Naive thymus-derived CD4-positive, alpha-beta T cell (primary cell): ENCODE measurements around the gene DAPK1. TPM values are rescaled to one million over a fixed set of nuclear protein-coding genes. Genes with fewer than 3 reads are reported as not detected.

Experiments
- ATAC-seq: fragments of 150-1000 bp; cut with Tn5 transposase; 2 replicates; pipeline ENCODE4 v1.10.0; 2021; ENCODE audit warnings: mild to moderate bottlenecking, moderate library complexity
- CTCF ChIA-PET: fragments of 350-600 bp; sonication (Branson Sonifier 250); formaldehyde crosslinking; loops from one replicate; lab custom pipeline; 2021; ENCODE audit warnings: antibody characterized with exemption; lab: Charles Lee
- POLR2A ChIA-PET: fragments of 350-600 bp; sonication (Branson Sonifier 250); formaldehyde crosslinking; loops from one replicate; lab custom pipeline; 2021; ENCODE audit warnings: antibody characterized with exemption, inconsistent platforms; lab: Charles Lee
- DNase-seq, 9 donors: peaks; one replicate each; pipeline versions ENCODE4 v3.0.0 to v3.0.0-alpha.2; 2020 to 2022; ENCODE audit warnings: mixed read lengths in 1 of 9
- H3K27ac ChIP-seq: one replicate; pipeline ENCODE4 v1.7.0; 2013; ENCODE audit warnings: mild to moderate bottlenecking, low read depth, low read length, moderate library complexity
- H3K27me3 ChIP-seq, 2 donors: one replicate each; pipeline ENCODE4 v1.7.0; 2013; ENCODE audit warnings: low read length in 2 of 2, mild to moderate bottlenecking in 2 of 2, moderate library complexity in 2 of 2; ENCODE audit not compliant: control insufficient read depth in 2 of 2, insufficient read depth in 2 of 2
- H3K36me3 ChIP-seq, 3 experiments: 1 replicate in 2 of 3; 2 replicates in 1 of 3; pipeline ENCODE4 v1.7.0; 2013; ENCODE audit warnings: low read length in 3 of 3, mild to moderate bottlenecking in 3 of 3, moderate library complexity in 1 of 3; ENCODE audit not compliant: insufficient read depth in 3 of 3, control insufficient read depth in 2 of 3
- H3K4me1 ChIP-seq, 2 donors: one replicate each; pipeline ENCODE4 v1.7.0; 2013; ENCODE audit warnings: low read length in 2 of 2, mild to moderate bottlenecking in 2 of 2, moderate library complexity in 1 of 2; ENCODE audit not compliant: control insufficient read depth in 2 of 2, insufficient read depth in 2 of 2
- H3K4me3 ChIP-seq: 2 replicates; pipeline ENCODE4 v1.7.0; 2013; ENCODE audit warnings: mild to moderate bottlenecking, low read length
- H3K9me3 ChIP-seq, 3 experiments: 1 replicate in 2 of 3; 2 replicates in 1 of 3; pipeline ENCODE4 v1.7.0; 2013; ENCODE audit warnings: low read length in 3 of 3; ENCODE audit not compliant: control insufficient read depth in 2 of 3
- H3K27ac Mint-ChIP-seq, 9 donors: one replicate each; pipeline ENCODE4 v1.8.0; 2020 to 2022; ENCODE audit warnings: mixed read lengths in 9 of 9, mild to moderate bottlenecking in 8 of 9, moderate library complexity in 5 of 9, inconsistent platforms in 2 of 9
- H3K27me3 Mint-ChIP-seq, 5 donors: one replicate each; pipeline ENCODE4 v1.8.0; 2021 to 2022; ENCODE audit warnings: mixed read lengths in 5 of 5, mild to moderate bottlenecking in 1 of 5
- H3K36me3 Mint-ChIP-seq, 5 donors: one replicate each; pipeline ENCODE4 v1.8.0; 2020 to 2022; ENCODE audit warnings: mixed read lengths in 5 of 5, mild to moderate bottlenecking in 3 of 5, inconsistent platforms in 1 of 5
- H3K4me1 Mint-ChIP-seq, 7 donors: one replicate each; pipeline ENCODE4 v1.8.0; 2020 to 2022; ENCODE audit warnings: mixed read lengths in 7 of 7, mild to moderate bottlenecking in 3 of 7, inconsistent platforms in 1 of 7
- H3K4me3 Mint-ChIP-seq, 10 donors: one replicate each; pipeline ENCODE4 v1.8.0; 2020 to 2022; ENCODE audit warnings: mild to moderate bottlenecking in 10 of 10, mixed read lengths in 10 of 10, moderate library complexity in 6 of 10, inconsistent platforms in 2 of 10
- H3K9me3 Mint-ChIP-seq, 11 donors: one replicate each; pipeline ENCODE4 v1.8.0; 2020 to 2022; ENCODE audit warnings: mixed read lengths in 11 of 11, mild to moderate bottlenecking in 4 of 11, inconsistent platforms in 1 of 11, moderate library complexity in 1 of 11
- intact Hi-C, 2 donors: fragments of 100-400 bp; cut with micrococcal nuclease; formaldehyde crosslinking; loops; one replicate each; pipeline ENCODE4 v1.15.1; 2023
- polyA plus RNA-seq, 2 donors: library from polyadenylated mRNA; unstranded; fragments of 300-500 nt; fragmentation: Illumina TruSeq; gene quantifications; one replicate each; pipeline ENCODE4 v1.2.3, GENCODE V29; 2021
- total RNA-seq, 6 experiments: library from RNA in 5 of 6; stranded (reverse) in 5 of 6; gene quantifications; 1 replicate in 5 of 6; 2 replicates in 1 of 6; pipeline ENCODE4 v1.2.3 and lab custom pipeline; 2021 to 2026

The DAPK1 gene
- total and polyA plus RNA-seq, 7 experiments from 2014 or later: 0.20 to 44.8 (median 1.9) TPM

- Histone ChIP-seq H3K4me1 (peaks cover 0 to 8% of the 10 kb centered on the region in 2 donors), H3K27me3 (no peaks in the 10 kb centered on the region), H3K36me3 (no peaks in the 10 kb centered on the region), H3K27ac (no peak overlapping the region), H3K4me3 (no peak overlapping the region), H3K9me3 (no peaks in the 10 kb centered on the region)
- no peak for DNase-seq
- Mint-ChIP-seq H3K27ac (no peak overlapping the region), H3K27me3 (peaks cover 11 to 28% (median 26%) of the 10 kb centered on the region in 5 donors), H3K9me3 (peaks cover 0 to 5% (median 0%) of the 10 kb centered on the region in 11 donors), H3K36me3 (no peaks in the 10 kb centered on the region), H3K4me1 (peaks cover 5 to 25% (median 15%) of the 10 kb centered on the region in 7 donors), H3K4me3 (no peak overlapping the region)
- no peak for ATAC-seq
- intact Hi-C loops: no loop called here
- POLR2A ChIA-PET: no interaction called here
- CTCF ChIA-PET: no interaction called here
Observed at GRCh38 chr9:87609002-87609401, 111.3 kb downstream of the DAPK1 start.

- intact Hi-C loops: no loop called here
- Histone ChIP-seq H3K4me3 (no peak overlapping the region), H3K36me3 (no peaks in the 10 kb centered on the region), H3K4me1 (peaks cover 0 to 8% of the 10 kb centered on the region in 2 donors), H3K9me3 (no peaks in the 10 kb centered on the region), H3K27me3 (no peaks in the 10 kb centered on the region), H3K27ac (no peak overlapping the region)
- POLR2A ChIA-PET: no interaction called here
- CTCF ChIA-PET: no interaction called here
- Mint-ChIP-seq H3K36me3 (no peaks in the 10 kb centered on the region), H3K9me3 (peaks cover 0 to 5% (median 0%) of the 10 kb centered on the region in 11 donors), H3K27ac (no peak overlapping the region), H3K4me1 (peaks cover 5 to 25% (median 18%) of the 10 kb centered on the region in 7 donors), H3K4me3 (no peak overlapping the region), H3K27me3 (peaks cover 11 to 24% (median 21%) of the 10 kb centered on the region in 5 donors)
- ATAC-seq (no peak), DNase-seq (no peak)
Observed at GRCh38 chr9:87609486-87609885, 111.8 kb downstream of the DAPK1 start.

- CTCF ChIA-PET: no interaction called here
Observed at GRCh38 chr9:87610200-87611155, 112.8 kb downstream of the DAPK1 start.

GRCh38 chr9:87611776-87612175, 114.1 kb downstream of the DAPK1 start:
- DNase-seq (no peak), ATAC-seq (no peak)
- H3K4me3 ChIP-seq: no peak overlapping the region
- no peaks in the 10 kb centered on the region for H3K4me1 ChIP-seq
- no peaks in the 10 kb centered on the region for H3K27me3 ChIP-seq
- POLR2A ChIA-PET: no interaction called here
- intact Hi-C loops: no loop called here
- Mint-ChIP-seq H3K36me3 (no peaks in the 10 kb centered on the region), H3K4me3 (no peak overlapping the region), H3K9me3 (peaks cover 0 to 5% (median 0%) of the 10 kb centered on the region in 11 donors), H3K4me1 (peaks cover 0 to 15% (median 5%) of the 10 kb centered on the region in 7 donors), H3K27me3 (peaks cover under 1 to 23% (median 3%) of the 10 kb centered on the region in 5 donors), H3K27ac (no peak overlapping the region)
- no peaks in the 10 kb centered on the region for H3K36me3 ChIP-seq
- no peak overlapping the region for H3K27ac ChIP-seq
- CTCF ChIA-PET: no interaction called here
- H3K9me3 ChIP-seq: no peaks in the 10 kb centered on the region

More at GRCh38 chr9:87610200-87611155, 112.8 kb downstream of the DAPK1 start:
- ATAC-seq (no peak), DNase-seq (no peak)
- no peak overlapping the region for H3K4me3 Mint-ChIP-seq
- Histone ChIP-seq H3K27me3 (no peaks in the 10 kb centered on the region), H3K9me3 (no peaks in the 10 kb centered on the region), H3K4me3 (no peak overlapping the region), H3K4me1 (peaks cover 0 to under 1% of the 10 kb centered on the region in 2 donors), H3K36me3 (no peaks in the 10 kb centered on the region), H3K27ac (no peak overlapping the region)
- H3K27ac Mint-ChIP-seq: no peak overlapping the region
- peaks cover under 1 to 17% (median 8%) of the 10 kb centered on the region in 7 donors for H3K4me1 Mint-ChIP-seq
- H3K36me3 Mint-ChIP-seq: no peaks in the 10 kb centered on the region
- POLR2A ChIA-PET: no interaction called here
- H3K9me3 Mint-ChIP-seq: peaks cover 0 to 5% (median 0%) of the 10 kb centered on the region in 11 donors
- peaks cover 4 to 27% (median 12%) of the 10 kb centered on the region in 5 donors for H3K27me3 Mint-ChIP-seq
- intact Hi-C loops: no loop called here

GRCh38 chr9:87612536-87612935, 114.9 kb downstream of the DAPK1 start:
- Histone ChIP-seq H3K4me3 (no peak overlapping the region), H3K4me1 (no peaks in the 10 kb centered on the region), H3K27ac (no peak overlapping the region), H3K9me3 (no peaks in the 10 kb centered on the region), H3K27me3 (no peaks in the 10 kb centered on the region), H3K36me3 (no peaks in the 10 kb centered on the region)
- H3K27ac Mint-ChIP-seq: no peak overlapping the region
- no peak overlapping the region for H3K4me3 Mint-ChIP-seq
- intact Hi-C loops: no loop called here
- ChIA-PET CTCF (no interaction called here), POLR2A (no interaction called here)
- H3K4me1 Mint-ChIP-seq: peaks cover 0 to 15% (median 5%) of the 10 kb centered on the region in 7 donors
- ATAC-seq (no peak), DNase-seq (no peak)
- H3K9me3 Mint-ChIP-seq: peaks cover 0 to 5% (median 0%) of the 10 kb centered on the region in 11 donors
- H3K36me3 Mint-ChIP-seq: no peaks in the 10 kb centered on the region
- peaks cover 0 to 26% (median 3%) of the 10 kb centered on the region in 5 donors for H3K27me3 Mint-ChIP-seq

GRCh38 chr9:87613265-87614111, 115.8 kb downstream of the DAPK1 start:
- H3K4me3 ChIP-seq: no peak overlapping the region
- ChIA-PET CTCF (no interaction called here), POLR2A (interaction anchor here (0.6 kb wide), 1 partner anchor 23 kb away, joined by 6 read pairs; no protein-coding TSS in a partner anchor)
- no peaks in the 10 kb centered on the region for H3K36me3 ChIP-seq
- intact Hi-C loops: no loop called here
- H3K9me3 Mint-ChIP-seq: peaks cover 0 to 1% (median 0%) of the 10 kb centered on the region in 11 donors
- H3K4me1 ChIP-seq: no peaks in the 10 kb centered on the region
- no peak for ATAC-seq
- H3K27ac ChIP-seq: no peak overlapping the region
- no peak overlapping the region for H3K4me3 Mint-ChIP-seq
- H3K27me3 ChIP-seq: no peaks in the 10 kb centered on the region
- no peak overlapping the region for H3K27ac Mint-ChIP-seq
- H3K9me3 ChIP-seq: no peaks in the 10 kb centered on the region
- no peaks in the 10 kb centered on the region for H3K36me3 Mint-ChIP-seq
- peaks cover 0 to 22% (median 3%) of the 10 kb centered on the region in 5 donors for H3K27me3 Mint-ChIP-seq
- peaks cover 0 to 15% (median 5%) of the 10 kb centered on the region in 7 donors for H3K4me1 Mint-ChIP-seq
- DNase-seq: no peak
